SK-MEL-5 (cell line): ENCODE results near the gene PHKA2. TPM values are rescaled to one million over a fixed set of nuclear protein-coding genes. Genes with fewer than 3 reads are reported as not detected.
A peak's percentile ranks its signal among the peaks of the same experiment; 100 is the strongest.

Experiments used
- DNase-seq: peaks from one replicate; pipeline ENCODE4 v3.0.0-alpha.2; 2016; ENCODE audit warnings: low read depth, low spot score
- in situ Hi-C: cut with HindIII; loops from 2 replicates; pipeline ENCODE4 v1.10.0; 2016; ENCODE audit warnings: low sequenced_read_pairs, high pct_unique_total_duplicates, low pct_unique_long_range_greater_than_20kb
- total RNA-seq: library from RNA; depleted of rRNA; stranded (reverse); fragments of >200 nt; shearing (Covaris generic); gene quantifications from 2 replicates; pipeline ENCODE4 v1.2.3, GENCODE V29; 2014

PHKA2 gene
- total RNA-seq, 1 experiment from 2014 or later = 4.3 TPM

DNA sequence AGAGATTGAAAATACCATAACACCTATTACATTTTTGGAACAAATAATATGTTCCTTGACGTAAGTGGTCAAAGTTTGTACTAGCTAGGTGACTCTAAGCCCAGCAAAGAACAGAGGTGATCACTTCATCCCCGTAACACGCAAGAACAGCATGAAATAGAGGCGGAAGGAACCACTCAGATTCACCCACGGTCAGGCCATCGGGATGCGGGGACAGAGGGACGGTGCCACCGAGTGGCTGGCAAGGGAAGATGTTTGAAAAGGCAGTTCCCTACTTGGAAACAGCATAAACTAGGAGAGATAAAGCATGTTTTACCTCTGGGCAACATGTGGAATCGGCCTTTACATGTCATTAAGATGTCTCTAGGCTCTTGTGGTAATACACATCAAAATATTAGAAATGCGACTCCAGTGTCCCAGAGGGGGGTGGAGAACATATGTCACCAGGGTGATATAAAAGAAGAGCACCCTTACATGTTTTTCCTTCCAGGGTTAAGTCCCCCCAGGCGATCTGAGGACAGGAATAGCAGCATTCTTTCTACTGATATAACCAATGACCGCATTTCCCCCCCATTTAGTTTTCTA is 84.0 kb downstream of the PHKA2 start:
- DNase-seq = peak; percentile 27
- in situ Hi-C loops = no loop called here

DNA sequence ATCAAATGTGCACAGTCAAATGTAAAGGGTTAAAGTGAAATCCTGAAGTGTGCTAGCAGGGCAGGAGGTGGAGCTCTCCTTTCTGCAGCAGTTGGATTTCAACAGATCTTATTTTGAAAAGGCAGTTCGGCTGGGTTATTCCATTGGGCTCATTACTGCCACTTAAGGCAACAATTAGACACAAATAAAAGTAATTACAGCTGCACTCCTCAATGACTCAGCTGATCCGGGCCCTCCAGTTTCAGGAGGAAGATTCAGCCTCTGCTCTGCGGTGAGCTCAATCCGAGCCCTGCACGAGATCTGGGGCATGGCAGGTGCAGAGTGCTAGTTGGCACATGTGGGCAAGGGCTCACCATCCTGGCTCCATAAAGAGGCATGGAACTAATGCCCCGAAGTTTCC is 85.4 kb downstream of the PHKA2 start:
- no peak for DNase-seq
- in situ Hi-C loops = no loop called here

DNA sequence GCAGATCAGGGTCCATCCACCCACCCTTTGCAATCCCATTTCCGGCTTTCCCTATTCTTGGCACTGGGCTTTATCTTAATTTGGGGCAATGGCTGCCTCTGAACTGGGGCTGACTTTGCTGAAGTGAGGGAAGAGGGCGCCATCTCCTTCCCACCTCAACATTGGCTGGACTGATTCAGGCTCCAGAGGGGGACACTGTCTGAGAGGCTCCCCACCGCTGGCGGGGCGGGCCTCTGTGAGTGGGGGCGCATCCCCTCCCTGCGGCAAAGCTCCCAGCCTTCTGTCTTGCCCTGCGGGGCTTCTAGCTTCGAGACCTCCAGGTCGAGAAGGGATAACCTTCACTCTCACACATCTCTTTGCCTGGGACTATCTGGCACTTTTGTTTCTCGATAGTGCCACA is 85.8 kb downstream of the PHKA2 start:
- in situ Hi-C loops = no loop called here
- DNase-seq = no peak

DNA sequence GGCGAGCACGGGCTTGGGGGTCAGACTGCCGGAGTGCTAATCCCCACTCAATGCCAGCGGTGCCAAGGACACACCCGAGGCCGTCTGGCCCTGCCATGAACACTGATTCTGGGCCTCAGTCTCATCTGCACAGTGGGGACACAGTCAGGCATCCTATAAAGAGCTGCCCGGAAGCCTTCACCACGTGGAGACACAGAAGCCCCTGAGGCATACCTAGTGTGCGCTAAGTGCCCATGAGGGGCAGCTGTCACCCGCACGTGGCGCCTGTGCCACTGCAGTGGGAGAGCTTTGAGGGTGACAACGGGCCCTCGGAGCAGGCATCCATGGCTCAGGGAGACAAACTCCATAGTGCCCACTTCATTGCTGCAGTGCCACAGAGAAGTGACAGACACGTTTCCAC is 86.3 kb downstream of the PHKA2 start:
- no peak for DNase-seq
- in situ Hi-C loops = no loop called here

DNA sequence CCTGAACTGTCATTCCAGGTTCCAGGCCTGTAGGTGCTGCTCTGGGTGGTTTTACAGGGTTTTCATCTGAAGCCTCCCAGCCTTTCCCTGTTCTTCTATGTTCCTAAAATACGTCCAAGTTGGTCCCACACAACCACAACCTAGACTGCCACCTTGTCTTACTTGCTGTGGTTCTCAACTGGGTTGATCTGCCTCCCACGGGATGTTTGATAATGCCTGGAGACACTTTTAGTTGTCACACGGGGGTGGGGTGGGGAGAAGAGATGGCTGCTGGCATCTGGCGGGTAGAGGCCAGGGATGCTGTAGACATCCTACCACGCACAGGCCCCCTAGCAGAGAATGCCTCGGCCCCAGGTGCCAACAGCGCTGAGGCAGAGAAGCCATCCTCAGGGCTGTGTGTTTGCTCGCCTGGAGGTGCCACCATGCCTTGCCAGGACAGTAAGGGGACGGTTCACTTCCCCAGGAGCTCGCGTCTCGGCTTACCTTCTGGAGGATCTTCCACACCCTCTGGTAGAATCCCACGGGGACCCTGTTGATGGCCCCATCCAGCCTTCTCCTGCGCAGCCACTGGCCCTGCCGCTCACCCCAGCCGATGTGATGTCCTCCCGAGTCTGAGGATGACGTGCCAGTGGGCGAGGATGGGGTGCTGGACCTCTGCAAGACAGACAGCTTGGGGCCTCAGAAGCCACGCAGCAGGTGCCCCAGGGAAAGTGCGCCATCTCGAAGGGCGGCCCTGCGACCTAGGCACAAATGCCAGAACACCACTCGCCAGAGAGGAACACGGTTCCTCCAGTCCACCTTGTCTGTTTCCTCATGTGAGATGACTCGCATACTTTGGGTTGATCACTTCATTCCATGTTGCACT is 87.0 kb downstream of the PHKA2 start:
- no peak for DNase-seq
- in situ Hi-C loops = no loop called here

DNA sequence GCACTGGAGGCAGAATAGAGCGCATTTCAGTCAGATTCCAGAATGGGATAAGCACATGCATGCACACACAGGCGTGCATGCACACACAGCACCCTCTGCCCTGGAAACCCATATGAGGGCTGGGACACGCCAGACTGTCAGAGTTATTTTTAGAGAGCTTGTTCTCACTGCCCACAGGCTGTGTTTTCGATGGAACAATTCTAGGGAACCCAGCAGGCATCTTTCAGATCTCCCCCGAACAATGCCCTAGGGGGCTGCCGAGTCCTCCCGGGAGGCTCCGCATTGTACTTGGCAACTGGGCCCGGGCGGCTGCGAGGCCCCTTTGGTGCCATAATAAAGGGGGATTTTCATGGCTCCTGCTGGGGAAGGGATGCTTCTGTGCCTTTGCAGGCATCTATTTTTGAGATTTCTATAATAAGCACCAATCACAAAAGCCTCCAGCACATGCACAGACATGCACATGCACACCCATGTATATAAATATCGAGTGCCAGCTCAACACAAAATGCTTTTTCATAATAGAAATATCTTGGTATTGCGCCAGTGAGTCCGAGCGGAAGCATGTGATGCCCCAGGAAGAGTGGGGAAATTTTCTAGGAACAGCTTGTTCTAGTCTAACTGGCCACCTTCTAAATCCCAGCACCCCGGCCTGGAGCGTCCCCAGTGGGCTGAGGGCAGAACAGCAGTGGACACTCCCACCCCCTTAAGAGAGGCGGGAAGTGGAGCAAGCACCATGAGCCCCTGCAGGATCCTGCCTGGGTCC is 88.5 kb downstream of the PHKA2 start:
- peak; percentile 66 for DNase-seq
- in situ Hi-C loops = no loop called here

DNA sequence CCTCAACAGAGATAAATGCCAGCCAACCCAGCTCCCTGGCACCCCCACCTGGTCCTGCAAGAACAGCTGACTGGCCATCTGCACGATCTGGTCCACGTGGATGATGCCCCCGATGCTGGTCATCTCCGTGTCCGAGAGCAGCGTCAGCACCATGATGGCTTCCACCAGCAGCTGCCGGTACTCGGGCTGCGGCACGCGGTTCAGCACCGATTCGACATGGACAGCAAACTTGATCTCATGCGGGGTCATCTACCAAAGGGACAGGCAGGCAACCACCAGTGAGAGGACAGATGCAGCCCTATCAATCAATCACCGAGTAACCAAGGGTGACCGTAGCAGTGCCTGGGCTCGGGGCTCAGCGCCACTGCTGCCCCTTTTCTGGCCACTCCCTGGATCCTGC is 89.8 kb downstream of the PHKA2 start:
- peak; percentile 21 for DNase-seq
- in situ Hi-C loops = no loop called here

DNA sequence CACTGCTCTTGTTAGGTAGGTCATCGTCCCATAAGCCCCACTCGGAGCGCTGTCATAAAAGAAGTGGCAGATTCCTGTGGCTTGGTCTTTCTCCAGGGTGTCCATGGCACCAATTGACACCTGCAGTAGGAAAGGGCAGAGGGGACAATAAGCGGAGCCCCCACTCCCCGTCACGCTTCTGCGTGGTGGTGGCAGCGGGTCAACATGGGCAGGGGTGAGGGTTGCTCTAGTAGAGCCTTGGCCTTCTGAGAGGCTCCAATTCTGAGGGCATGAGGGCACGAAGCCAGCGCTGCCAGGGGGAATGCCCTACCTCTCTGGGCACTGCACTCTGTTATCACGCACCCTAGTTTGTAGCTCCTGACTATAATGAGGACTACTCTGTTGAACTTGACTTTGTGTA is 90.4 kb downstream of the PHKA2 start:
- no peak for DNase-seq
- in situ Hi-C loops = no loop called here

DNA sequence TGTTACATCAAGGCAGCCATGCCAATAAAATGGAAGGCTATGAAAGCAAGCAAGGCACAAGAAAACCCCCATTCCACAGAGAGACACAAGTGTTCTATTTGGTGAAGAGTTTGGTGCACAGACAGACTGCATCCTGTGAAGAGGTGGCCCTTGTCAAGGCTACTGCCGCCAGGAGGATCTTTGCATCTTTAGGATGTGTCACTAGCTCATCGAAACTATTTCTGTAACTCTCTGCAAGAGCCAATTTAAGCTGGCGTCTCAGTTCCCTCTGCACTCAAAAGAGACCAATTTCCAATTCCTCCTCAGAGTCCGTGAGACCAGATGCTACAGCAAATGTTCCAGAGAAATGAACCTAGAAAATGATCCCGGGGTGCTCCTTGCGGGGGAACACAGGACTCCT is 91.0 kb downstream of the PHKA2 start:
- DNase-seq = no peak
- in situ Hi-C loops = no loop called here

DNA sequence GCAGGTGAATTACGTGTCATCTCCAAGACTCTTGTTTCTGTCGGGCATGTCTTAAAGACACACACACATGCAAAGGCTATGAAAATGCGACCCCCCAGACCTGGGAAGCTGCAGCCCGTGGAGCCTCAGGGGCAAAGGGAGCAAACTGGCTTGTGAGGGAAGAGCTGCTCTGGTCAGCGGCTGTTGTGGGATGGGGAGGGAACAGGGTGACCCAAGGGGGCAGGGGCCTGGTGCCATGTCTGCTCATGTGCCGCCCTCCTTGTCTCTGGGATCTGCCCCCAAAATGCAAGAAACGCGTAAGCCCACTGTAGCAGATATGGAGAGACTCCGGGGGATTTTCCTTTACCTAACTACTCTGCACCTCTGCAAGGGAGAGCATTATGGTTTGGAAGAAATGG is 92.4 kb downstream of the PHKA2 start:
- no peak for DNase-seq
- in situ Hi-C loops = no loop called here

DNA sequence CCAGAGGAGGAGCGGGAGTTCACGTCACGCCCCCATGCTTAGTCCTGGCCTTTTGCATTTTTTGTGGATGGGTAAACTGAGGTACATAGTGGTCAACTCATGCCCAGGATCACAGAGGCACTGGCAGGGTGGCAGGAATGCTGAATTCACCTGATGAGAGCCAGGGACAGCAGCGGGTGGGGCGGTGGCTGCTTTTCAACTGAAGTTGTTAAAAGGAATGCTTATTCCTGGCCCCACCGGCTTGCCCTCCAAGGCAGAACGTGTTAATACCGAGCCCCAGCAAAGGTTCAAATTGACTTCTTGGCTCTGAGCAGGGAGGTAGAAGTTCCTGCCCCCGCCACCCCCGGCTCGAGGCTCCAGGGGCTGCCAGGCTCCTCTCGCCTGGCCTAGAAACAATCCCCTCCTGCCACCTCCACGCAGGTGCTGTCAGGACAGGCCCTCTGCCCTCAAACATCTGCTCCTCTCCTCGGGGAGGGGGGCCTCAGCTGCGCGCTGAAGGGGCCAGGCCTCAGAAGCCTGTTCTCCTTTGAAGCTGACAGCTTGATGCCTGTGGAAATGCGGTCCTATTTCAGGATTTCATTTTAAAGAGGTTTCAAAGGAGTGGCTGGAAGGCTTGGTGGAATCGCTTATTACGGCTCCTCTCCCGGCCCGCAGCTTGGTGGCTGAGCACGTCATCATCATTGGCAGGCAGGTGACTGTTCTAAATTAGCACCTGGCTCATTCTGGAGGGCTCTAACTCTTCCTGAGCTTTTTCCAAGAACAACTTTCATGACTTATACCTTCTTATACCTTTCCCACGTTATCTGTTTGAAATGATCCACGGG is 93.0 kb downstream of the PHKA2 start:
- in situ Hi-C loops = no loop called here
- no peak for DNase-seq

DNA sequence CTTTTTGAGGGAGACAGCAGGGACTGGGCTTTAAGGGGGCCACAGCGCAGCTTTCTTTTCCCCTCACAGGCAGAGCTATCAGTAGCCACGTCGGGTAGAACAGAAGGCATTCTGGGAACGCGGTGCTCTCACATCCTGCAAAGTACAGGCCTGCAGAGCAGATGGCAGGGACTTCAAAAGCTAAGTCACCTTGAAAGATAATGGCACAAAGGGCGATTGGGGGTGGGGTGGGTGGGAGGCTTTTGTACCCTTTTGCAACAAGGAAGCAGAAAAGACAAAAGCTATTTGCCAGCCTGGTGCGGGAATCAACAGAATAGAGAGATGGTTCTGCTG is 93.9 kb downstream of the PHKA2 start:
- in situ Hi-C loops = no loop called here
- no peak for DNase-seq

DNA sequence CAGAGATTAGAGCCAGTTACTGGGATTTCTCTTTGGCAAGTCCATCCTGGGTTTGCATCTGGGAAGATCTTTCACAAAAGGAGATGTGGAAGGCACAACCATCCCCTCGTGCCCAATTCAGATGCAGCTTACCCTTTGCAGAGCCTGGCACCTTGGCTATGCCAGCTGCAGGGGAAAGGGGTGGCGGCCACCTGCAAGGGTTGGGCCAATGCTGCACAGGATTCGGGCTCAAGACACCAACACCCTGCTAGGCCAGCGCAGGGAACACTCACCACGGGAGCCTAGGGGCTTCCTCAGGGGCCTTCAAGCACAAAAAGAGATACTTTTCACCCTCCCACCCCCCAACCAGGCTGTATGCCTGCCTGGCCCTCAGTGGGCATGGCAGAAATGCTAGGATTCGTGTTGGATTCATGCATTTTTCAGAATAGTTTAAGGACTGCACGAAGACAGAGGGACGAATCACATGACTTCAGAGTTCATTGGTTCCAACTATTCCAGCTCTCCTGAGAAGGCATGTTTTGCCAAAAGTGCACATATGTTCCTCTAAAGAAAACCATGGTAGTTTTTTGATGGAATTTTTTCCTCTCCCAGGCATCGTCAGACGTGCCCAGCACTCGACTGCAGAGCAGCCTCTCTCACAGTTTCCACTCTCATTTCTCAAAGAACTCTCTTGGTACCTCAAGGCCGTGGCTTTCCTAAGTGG is 94.4 kb downstream of the PHKA2 start:
- in situ Hi-C loops = no loop called here

DNA sequence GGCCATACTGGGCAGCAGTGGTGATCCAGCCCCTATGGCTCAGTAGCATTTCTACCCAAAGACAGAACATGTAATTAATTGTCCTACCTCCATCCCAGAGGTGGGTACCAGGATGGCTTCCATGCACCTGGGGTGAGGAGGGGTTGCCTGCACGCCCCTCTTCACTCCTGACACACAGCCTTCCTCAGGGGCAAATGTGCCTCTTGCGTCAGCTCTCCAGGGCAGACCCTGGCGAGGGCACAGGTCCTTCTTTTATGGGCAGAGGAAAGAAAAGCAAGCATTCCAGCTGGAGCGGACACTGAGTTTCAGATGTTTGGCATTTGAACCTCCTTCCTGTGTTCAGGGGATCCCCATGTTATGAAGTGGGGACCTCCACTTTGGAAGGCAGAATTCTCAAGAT is 95.6 kb downstream of the PHKA2 start:
- no peak for DNase-seq
- in situ Hi-C loops = no loop called here

More for the DNA sequence above, 94.4 kb downstream of the PHKA2 start:
- DNase-seq = no peak

DNA sequence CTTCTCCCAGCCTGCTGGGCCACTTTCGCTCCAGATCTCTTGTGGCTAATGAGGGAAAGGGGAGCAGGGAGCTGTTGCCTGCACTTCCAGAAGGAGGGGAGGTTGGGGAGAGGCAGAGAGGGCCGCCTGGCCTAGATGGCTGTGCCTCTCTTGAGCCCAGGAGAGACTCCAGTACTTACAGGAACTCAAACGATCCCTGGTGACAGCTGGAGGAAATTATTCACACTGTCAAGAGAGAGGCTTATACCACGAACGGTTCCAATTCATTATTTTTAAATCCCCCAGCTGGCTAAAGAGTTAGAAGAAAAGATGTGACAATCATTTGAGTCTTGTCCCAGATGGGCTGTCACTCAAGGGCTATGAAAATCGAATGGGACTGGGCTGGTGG is 96.1 kb downstream of the PHKA2 start:
- in situ Hi-C loops = no loop called here
- no peak for DNase-seq

DNA sequence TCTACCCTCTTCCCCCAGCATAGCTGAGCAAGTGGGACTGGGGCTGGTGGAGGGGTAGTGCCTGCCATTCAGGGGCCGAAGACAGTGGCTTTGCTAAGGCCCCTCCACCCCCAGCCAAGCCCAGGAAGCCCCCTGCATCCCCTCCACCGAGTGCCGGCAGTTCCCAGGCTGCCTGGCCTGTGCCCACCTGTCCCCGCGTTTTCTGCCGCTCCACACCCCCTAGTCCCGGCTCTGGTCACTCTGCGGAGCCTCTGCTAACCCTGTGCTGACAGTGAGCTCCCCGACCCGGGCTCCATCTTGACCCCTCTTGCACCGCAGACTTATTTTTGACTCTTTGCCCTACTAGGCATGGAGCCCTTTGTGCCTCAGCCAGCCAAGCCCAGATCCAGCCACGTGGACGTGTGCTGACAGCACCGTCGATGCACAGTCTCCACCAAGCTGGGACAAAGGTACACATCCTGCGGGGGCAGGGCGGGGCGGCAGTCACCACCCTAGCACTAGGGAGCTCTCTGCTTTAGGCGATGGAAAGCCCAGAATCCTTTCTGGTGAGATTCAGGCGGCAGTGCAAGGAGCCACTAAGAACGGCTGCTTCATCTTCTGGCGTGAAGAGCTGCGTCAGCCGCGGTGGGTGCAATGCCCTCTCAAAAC is 96.6 kb downstream of the PHKA2 start:
- DNase-seq = no peak

More for the DNA sequence above, 96.6 kb downstream of the PHKA2 start:
- in situ Hi-C loops = no loop called here
